ES-I3 (cell line): Measurements from ENCODE around the gene NXPE4.
"Not testable (repeated sequence)": the region's sequence is repeated elsewhere in the genome, so short reads cannot be mapped to it uniquely, and the experiment has no call there.

Source experiments
- H3K36me3 ChIP-seq: 2 replicates; pipeline ENCODE4 v1.6.1; 2013; ENCODE audit warnings: mild to moderate bottlenecking, low read length, control low read depth, moderate library complexity; ENCODE audit not compliant: insufficient read depth
- H3K4me1 ChIP-seq: 2 replicates; pipeline ENCODE4 v1.6.1; 2013; ENCODE audit warnings: mild to moderate bottlenecking, control low read depth, low read length; ENCODE audit not compliant: insufficient read depth
- H3K9ac ChIP-seq: 2 replicates; pipeline ENCODE4 v1.6.1; 2013; ENCODE audit warnings: low read depth, mild to moderate bottlenecking, low read length, moderate library complexity
- H3K9me3 ChIP-seq: 2 replicates; pipeline ENCODE4 v1.6.1; 2013; ENCODE audit warnings: mild to moderate bottlenecking, low read length, moderate library complexity; ENCODE audit not compliant: control insufficient read depth, insufficient read depth

Gene NXPE4

GRCh38 chr11:114595571-114595970, at the start of gene NXPE4:
TSS of gene NXPE4 (minus strand) at chr11:114595786. CDS start at chr11:114594759, 1,027 bp downstream.
- H3K9me3 ChIP-seq: no peaks in the 10 kb centered on the region
- H3K4me1 ChIP-seq: no peaks in the 10 kb centered on the region
- H3K36me3 ChIP-seq: no peaks in the 10 kb centered on the region
- H3K9ac ChIP-seq: no peak within 1 kb of the TSS

DNA sequence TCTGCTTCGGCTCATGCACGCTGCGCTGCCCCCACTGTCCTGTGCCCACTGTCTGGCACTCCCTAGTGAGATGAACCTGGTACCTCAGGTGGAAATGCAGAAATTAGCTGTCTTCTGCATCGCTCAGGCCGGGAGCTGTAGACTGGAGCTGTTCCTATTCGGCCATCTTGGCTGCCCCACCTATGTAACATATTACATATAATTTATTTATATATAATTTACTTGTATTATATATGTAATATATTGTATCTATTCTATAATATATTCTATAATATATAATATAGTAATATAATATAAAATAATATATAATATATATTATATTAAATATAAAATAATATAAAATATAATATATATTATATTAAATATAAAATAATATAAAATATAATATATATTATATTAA, 43.9 kb upstream of the NXPE4 start:
- not testable (repeated sequence) for H3K4me1 ChIP-seq, H3K36me3 ChIP-seq, H3K9ac ChIP-seq, H3K9me3 ChIP-seq

DNA sequence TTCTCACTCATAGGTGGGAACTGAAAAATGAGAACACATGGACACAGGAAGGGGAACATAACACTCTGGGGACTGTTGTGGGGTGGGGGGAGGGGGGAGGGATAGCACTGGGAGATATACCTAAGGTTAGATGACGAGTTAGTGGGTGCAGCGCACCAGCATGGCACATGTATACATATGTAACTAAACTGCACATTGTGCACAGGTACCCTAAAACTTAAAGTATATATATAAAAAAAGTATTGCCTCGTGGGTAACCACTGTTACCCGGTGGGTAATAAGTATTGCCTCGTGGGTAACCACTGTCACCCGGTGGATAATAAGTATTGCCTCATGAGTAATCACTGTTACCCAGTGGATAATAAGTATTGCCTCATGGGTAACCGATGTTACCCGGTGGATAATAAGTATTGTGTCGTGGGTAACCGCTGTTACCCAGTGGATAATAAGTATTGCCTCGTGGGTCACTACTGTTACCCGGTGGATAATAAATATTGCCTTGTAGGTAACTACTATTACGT, 35.9 kb upstream of the NXPE4 start:
- H3K9ac ChIP-seq, H3K36me3 ChIP-seq, H3K4me1 ChIP-seq, H3K9me3 ChIP-seq: not testable (repeated sequence)

DNA sequence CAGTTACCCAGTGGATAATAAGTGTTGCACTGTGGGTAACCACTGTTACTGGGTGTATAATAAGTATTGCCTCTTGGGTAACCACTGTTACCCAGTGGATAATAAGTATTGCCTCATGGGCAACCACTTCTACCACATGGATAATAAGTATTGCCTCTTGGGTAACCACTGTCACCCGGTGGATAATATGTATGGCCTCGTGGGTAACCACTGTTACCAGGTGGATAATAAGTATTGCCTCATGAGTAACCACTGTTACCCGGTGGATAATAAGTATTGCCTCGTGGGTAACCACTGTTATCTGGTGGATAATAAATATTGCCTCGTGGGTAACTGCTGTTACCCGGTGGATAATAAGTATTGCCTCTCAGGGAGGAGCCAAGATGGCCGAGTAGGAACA, 29.7 kb upstream of the NXPE4 start:
- Histone ChIP-seq H3K4me1 (no peaks in the 10 kb centered on the region), H3K36me3 (no peaks in the 10 kb centered on the region), H3K9ac (no peak overlapping the region), H3K9me3 (peaks cover 5% of the 10 kb centered on the region; the same call in 1 of the 2 replicates)

GRCh38 chr11:114624455-114625207, 29.0 kb upstream of the NXPE4 start:
- no peaks in the 10 kb centered on the region for H3K36me3 ChIP-seq
- H3K9me3 ChIP-seq: peaks cover 5% of the 10 kb centered on the region; the same call in 1 of the 2 replicates
- H3K9ac ChIP-seq: no peak overlapping the region
- no peaks in the 10 kb centered on the region for H3K4me1 ChIP-seq

DNA sequence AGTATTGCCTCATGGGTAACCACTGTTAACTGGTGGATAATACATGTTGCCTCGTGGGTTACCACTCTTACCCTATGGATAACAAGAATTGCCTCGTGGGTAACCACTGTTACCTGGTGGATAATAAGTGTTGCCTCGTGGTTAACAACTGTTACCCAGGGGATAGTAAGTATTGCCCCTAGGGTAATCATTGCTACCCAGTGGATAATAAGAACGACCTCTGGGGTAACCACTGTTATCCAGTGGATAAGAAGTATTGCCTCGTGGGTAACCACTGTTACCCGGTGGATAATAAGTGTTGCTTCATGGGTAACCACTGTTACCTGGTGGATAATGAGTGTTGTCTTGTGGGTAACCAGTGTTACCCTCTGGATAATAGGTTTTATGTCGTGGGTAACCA, 28.1 kb upstream of the NXPE4 start:
- H3K9ac ChIP-seq: no peak overlapping the region
- peaks cover 5% of the 10 kb centered on the region for H3K9me3 ChIP-seq
- no peaks in the 10 kb centered on the region for H3K36me3 ChIP-seq

DNA sequence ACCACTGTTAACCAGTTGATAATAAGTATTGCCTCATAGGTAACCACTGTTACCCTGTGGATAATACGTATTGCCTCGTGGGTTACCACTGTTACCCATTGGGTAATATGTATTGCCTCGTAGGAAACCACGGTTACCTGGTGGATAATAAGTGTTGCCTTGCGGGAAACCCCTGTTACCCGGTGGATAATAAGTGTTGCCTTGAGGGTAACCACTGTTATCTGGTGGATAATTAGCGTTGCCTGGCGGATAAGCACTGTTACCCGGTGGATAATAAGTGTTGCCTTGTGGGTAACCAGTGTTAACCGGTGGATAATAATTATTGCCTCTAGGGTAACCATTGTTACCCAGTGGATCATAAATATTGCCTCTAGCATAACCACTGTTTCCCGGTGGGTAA, 27.3 kb upstream of the NXPE4 start:
- no peaks in the 10 kb centered on the region for H3K36me3 ChIP-seq
- peaks cover 5% of the 10 kb centered on the region for H3K9me3 ChIP-seq
- H3K4me1 ChIP-seq: no peaks in the 10 kb centered on the region
- no peak overlapping the region for H3K9ac ChIP-seq

More for the DNA sequence above, 28.1 kb upstream of the NXPE4 start:
- no peaks in the 10 kb centered on the region for H3K4me1 ChIP-seq

DNA sequence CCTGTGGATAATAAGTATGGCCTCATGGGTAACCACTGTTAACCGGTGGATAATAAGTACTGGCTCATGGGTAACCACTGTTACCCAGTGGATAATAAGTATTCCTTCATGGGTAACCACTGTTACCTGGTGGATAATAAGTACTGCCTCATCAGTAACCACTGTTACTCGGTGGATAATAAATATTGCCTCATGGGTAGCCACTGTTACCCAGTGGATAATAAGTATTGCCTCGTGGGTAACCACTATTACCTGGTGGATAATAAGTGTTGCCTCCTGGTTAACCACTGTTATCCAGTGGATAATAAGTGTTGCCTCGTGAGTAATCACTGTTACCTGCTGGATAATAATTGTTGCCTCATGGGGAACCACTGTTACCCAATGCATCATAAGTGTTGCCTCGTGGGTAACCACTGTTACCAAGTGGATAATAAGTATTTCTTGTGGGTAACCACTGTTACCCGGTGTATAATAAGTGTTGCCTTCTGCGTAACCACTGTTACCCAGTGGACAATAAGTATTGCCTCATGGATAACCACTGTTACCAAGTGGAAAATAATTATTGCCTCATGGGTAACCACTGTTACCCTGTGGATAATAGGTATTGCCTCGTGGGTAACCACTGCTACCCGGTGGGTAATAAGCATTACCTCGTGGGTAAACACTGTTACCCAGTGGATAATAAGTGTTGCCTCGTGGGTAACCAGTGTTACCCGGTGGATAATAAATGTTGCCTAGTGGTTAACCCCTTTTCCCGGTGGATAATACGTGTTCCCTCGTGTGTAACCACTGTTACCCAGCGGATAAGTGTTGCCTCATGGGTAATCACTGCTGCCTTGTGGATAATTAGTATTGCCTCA, 26.6 kb upstream of the NXPE4 start:
- H3K9ac ChIP-seq: no peak overlapping the region
- no peaks in the 10 kb centered on the region for H3K4me1 ChIP-seq
- H3K36me3 ChIP-seq: no peaks in the 10 kb centered on the region
- H3K9me3 ChIP-seq: peaks cover 5% of the 10 kb centered on the region

GRCh38 chr11:114621072-114621471, 25.5 kb upstream of the NXPE4 start:
- Histone ChIP-seq H3K4me1 (no peaks in the 10 kb centered on the region), H3K9ac (no peak overlapping the region), H3K9me3 (peaks cover 5% of the 10 kb centered on the region), H3K36me3 (no peaks in the 10 kb centered on the region)

DNA sequence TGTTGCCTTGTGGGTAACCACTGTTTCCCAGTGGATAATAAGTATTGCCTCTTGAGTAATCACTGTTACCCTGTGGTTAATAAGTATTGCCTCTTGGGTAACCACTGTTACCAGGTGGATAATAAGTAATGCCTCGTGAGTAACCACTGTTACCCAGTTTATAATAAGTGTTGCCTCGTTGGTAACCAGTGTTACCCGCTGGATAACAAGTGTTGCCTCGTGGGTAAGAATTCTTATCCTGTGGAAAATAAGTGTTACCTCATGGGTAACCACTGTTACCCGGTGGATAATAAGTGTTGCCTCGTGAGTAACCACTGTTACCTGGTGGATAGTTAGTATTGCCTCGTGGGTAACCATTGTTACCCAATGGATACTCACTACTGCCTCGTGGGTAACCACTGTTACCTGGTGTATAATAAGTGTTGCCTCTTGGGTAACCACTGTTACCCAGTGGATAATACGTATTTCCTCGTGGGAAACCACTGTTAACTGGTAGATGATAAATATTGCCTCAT, 24.1 kb upstream of the NXPE4 start:
- Histone ChIP-seq H3K9ac (no peak overlapping the region), H3K9me3 (no peaks in the 10 kb centered on the region; the same call in 1 of the 2 replicates), H3K36me3 (no peaks in the 10 kb centered on the region), H3K4me1 (no peaks in the 10 kb centered on the region)

GRCh38 chr11:114618139-114618538, 22.6 kb upstream of the NXPE4 start:
- H3K9me3 ChIP-seq: no peaks in the 10 kb centered on the region; the same call in 1 of the 2 replicates
- H3K4me1 ChIP-seq: no peaks in the 10 kb centered on the region
- H3K9ac ChIP-seq: no peak overlapping the region
- no peaks in the 10 kb centered on the region for H3K36me3 ChIP-seq

DNA sequence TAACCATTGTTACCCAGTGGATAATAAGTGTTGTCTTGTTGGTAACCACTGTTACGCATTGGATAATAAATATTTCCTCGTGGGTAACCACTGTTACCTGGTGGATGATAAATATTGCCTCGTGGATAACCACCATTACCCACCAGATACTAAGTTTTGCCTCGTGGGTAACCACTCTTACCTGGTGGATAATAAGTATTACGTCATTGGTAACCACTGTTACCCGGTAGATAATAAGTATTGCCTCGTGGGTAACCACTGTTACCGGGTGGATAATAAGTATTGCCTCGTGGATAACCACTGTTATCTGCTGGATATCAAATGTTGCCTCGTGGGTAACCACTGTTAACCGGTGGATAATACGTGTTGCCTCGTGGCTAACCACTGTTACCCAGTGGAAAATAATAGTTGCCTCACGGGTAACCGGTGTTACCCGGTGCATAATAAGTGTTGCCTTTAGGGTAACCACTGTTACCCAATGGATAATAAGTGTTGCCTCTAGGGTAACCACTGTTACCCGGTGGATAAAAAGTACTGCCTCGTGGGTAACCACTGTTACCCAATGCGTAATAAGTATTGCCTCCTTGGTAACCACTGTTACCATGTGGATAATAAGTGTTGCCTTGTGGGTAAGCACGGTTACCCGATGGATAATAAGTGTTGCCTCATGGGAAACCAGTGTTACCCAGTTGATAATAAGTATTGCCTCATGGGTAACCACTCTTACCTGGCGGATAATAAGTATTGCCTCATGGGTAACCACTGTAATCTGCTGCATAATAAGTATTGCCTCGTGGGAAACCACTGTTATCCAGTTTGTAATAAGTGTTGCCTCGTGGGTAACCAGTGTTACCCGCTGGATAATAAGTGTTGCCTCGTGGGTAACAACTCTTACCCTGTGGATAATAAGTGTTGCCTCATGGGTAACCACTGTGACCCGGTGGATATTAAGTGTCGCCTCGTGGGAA, 21.9 kb upstream of the NXPE4 start:
- Histone ChIP-seq H3K36me3 (no peaks in the 10 kb centered on the region), H3K9me3 (no peaks in the 10 kb centered on the region; the same call in 1 of the 2 replicates), H3K4me1 (no peaks in the 10 kb centered on the region), H3K9ac (no peak overlapping the region)

- Histone ChIP-seq H3K36me3 (no peaks in the 10 kb centered on the region), H3K4me1 (no peaks in the 10 kb centered on the region), H3K9ac (no peak overlapping the region), H3K9me3 (no peaks in the 10 kb centered on the region; the same call in 1 of the 2 replicates)
These were observed 20.9 kb upstream of the NXPE4 start for GRCh38 chr11:114616516-114616915.
